Fibroblast of skin of left biceps (primary cell): Measurements from ENCODE around the gene VPS35L.

Experiments used
- DNase-seq, 2 experiments: peaks; one replicate each; pipeline ENCODE4 v3.0.0-alpha.2; 2013; ENCODE audit warnings: low read depth in 2 of 2

The VPS35L gene

GRCh38 chr16:19694989-19695388 lies 139.5 kb downstream of the VPS35L start:
- DNase-seq: no peak

- DNase-seq: peak; percentile 60 to 69
Measured at GRCh38 chr16:19696328-19696727, 140.8 kb downstream of the VPS35L start.

- no peak for DNase-seq
Measured at GRCh38 chr16:19696961-19697360, 141.5 kb downstream of the VPS35L start.

GRCh38 chr16:19697756-19698318 lies 142.3 kb downstream of the VPS35L start:
- no peak for DNase-seq

- DNase-seq: peak; percentile 18 to 24
Measured at GRCh38 chr16:19698480-19699465, 143.3 kb downstream of the VPS35L start.

GRCh38 chr16:19699472-19699871 lies 144.0 kb downstream of the VPS35L start:
- no peak for DNase-seq

- DNase-seq: no peak
Measured at GRCh38 chr16:19700319-19700781, 144.8 kb downstream of the VPS35L start.

GRCh38 chr16:19701091-19701490 lies 145.6 kb downstream of the VPS35L start:
- DNase-seq: no peak

GRCh38 chr16:19703172-19703889 lies 147.8 kb downstream of the VPS35L start:
- no peak for DNase-seq

GRCh38 chr16:19704321-19705145 lies 149.0 kb downstream of the VPS35L start:
- DNase-seq: no peak

GRCh38 chr16:19705146-19705501 lies 149.6 kb downstream of the VPS35L start:
- DNase-seq: no peak

GRCh38 chr16:19705843-19706242 lies 150.3 kb downstream of the VPS35L start:
- no peak for DNase-seq

GRCh38 chr16:19706846-19707245 lies 151.3 kb downstream of the VPS35L start:
- DNase-seq: no peak

GRCh38 chr16:19707569-19708295 lies 152.2 kb downstream of the VPS35L start:
- no peak for DNase-seq

GRCh38 chr16:19708296-19709205 lies 153.0 kb downstream of the VPS35L start:
- no peak for DNase-seq

- DNase-seq: no peak
Measured at GRCh38 chr16:19709381-19710136, 154.1 kb downstream of the VPS35L start.

GRCh38 chr16:19710191-19710908 lies 154.8 kb downstream of the VPS35L start:
- no peak for DNase-seq

- DNase-seq: no peak
Measured at GRCh38 chr16:19710991-19711545, 155.6 kb downstream of the VPS35L start.
